Bronchial epithelial cell (primary cell): Measurements from ENCODE around the gene CAMSAP1. TPM values are rescaled to one million over a fixed set of nuclear protein-coding genes. Genes with fewer than 3 reads are reported as not detected.

Experiments
- DNase-seq: peaks from one replicate; pipeline ENCODE4 v3.0.0-alpha.2; 2010; ENCODE audit warnings: low read depth
- FAIRE-seq: peaks from 2 replicates; lab custom pipeline; 2011; peaks lifted over from hg19 to GRCh38; lab: Jason Lieb, UNC
- H3K27me3 ChIP-seq: 2 replicates; pipeline ENCODE4 v1.5.1; 2011; ENCODE audit warnings: low read length; ENCODE audit not compliant: control insufficient read depth, insufficient read depth
- H3K36me3 ChIP-seq: 2 replicates; pipeline ENCODE4 v1.5.1; 2011; ENCODE audit warnings: low read length; ENCODE audit not compliant: control insufficient read depth, insufficient read depth
- H3K4me3 ChIP-seq: 2 replicates; pipeline ENCODE4 v1.5.1; 2011; ENCODE audit warnings: mild to moderate bottlenecking, low read depth, low read length, control low read depth
- CTCF ChIP-seq: IDR thresholded peaks from 2 replicates; pipeline ENCODE4 v1.5.1; 2011; ENCODE audit warnings: mild to moderate bottlenecking, moderate library complexity, low read length, control low read depth, inconsistent platforms; ENCODE audit not compliant: insufficient read depth, severe bottlenecking
- total RNA-seq: library from RNA; depleted of rRNA; stranded (reverse); fragments of >200 nt; gene quantifications from 2 replicates; pipeline ENCODE4 v1.2.1, GENCODE V29; 2014

The CAMSAP1 gene
- total RNA-seq, 1 donor from 2014 or later: 23.2 TPM

- DNase-seq: no peak
- Histone ChIP-seq H3K27me3 (no peaks in the 10 kb centered on the region), H3K4me3 (no peak overlapping the region), H3K36me3 (peaks cover 45% of the 10 kb centered on the region)
- no peak for TF ChIP-seq CTCF
- FAIRE-seq: no peak
These were observed 88.4 kb downstream of the CAMSAP1 start for GRCh38 chr9:135818718-135819475.

GRCh38 chr9:135817951-135818717 lies 89.2 kb downstream of the CAMSAP1 start:
- H3K36me3 ChIP-seq: peaks cover 47% of the 10 kb centered on the region
- no peak for DNase-seq
- FAIRE-seq: no peak
- H3K27me3 ChIP-seq: no peaks in the 10 kb centered on the region
- H3K4me3 ChIP-seq: no peak overlapping the region
- no peak for TF ChIP-seq CTCF

GRCh38 chr9:135816651-135816970 lies 90.7 kb downstream of the CAMSAP1 start:
- FAIRE-seq (no peak), DNase-seq (no peak)
- peaks cover 50% of the 10 kb centered on the region for H3K36me3 ChIP-seq

GRCh38 chr9:135815830-135816650 lies 91.3 kb downstream of the CAMSAP1 start:
- DNase-seq (no peak), FAIRE-seq (no peak)
- Histone ChIP-seq H3K27me3 (no peaks in the 10 kb centered on the region), H3K4me3 (no peak overlapping the region), H3K36me3 (peaks cover 52% of the 10 kb centered on the region)
- no peak for TF ChIP-seq CTCF

More at GRCh38 chr9:135816651-135816970, 90.7 kb downstream of the CAMSAP1 start:
- no peaks in the 10 kb centered on the region for H3K27me3 ChIP-seq
- H3K4me3 ChIP-seq: no peak overlapping the region
- TF ChIP-seq CTCF: no peak

- FAIRE-seq: no peak
- DNase-seq: no peak
- no peaks in the 10 kb centered on the region for H3K27me3 ChIP-seq
- peaks cover 52% of the 10 kb centered on the region for H3K36me3 ChIP-seq
- TF ChIP-seq CTCF: no peak
- no peak overlapping the region for H3K4me3 ChIP-seq
These were observed 91.9 kb downstream of the CAMSAP1 start for GRCh38 chr9:135815413-135815812.
